Small intestine (tissue), 7 donors: ENCODE data around the gene UBALD2. TPM values are rescaled to one million over a fixed set of nuclear protein-coding genes. Genes with fewer than 3 reads are reported as not detected.
"Not testable (repeated sequence)": the region's sequence is repeated elsewhere in the genome, so short reads cannot be mapped to it uniquely, and the experiment has no call there.

Experiments
- DNase-seq, 2 donors: peaks; one replicate each; pipeline versions ENCODE4 v3.0.0 to v3.0.0-alpha.2; 2013
- FAIRE-seq: peaks from 2 replicates; lab custom pipeline; 2012; peaks lifted over from hg19 to GRCh38; lab: Jason Lieb, UNC
- H3K27ac ChIP-seq, 3 donors: one replicate each; pipeline ENCODE4 v1.5.1; 2013; ENCODE audit warnings: low read length in 2 of 3, mild to moderate bottlenecking in 2 of 3, control low read depth in 1 of 3, inconsistent platforms in 1 of 3, low read depth in 1 of 3, moderate library complexity in 1 of 3
- H3K27me3 ChIP-seq, 3 donors: one replicate each; pipeline ENCODE4 v1.6.1; 2013; ENCODE audit warnings: low read length in 3 of 3, inconsistent platforms in 1 of 3; ENCODE audit not compliant: control insufficient read depth in 3 of 3, insufficient read depth in 3 of 3
- H3K36me3 ChIP-seq, 3 donors: one replicate each; pipeline ENCODE4 v1.6.1; 2013; ENCODE audit warnings: low read length in 3 of 3, inconsistent platforms in 1 of 3, low read depth in 1 of 3, mild to moderate bottlenecking in 1 of 3, moderate library complexity in 1 of 3; ENCODE audit not compliant: control insufficient read depth in 3 of 3, insufficient read depth in 2 of 3
- H3K4me1 ChIP-seq, 3 donors: one replicate each; pipeline ENCODE4 v1.6.1; 2013; ENCODE audit warnings: low read length in 2 of 3, inconsistent platforms in 1 of 3, low read depth in 1 of 3, mild to moderate bottlenecking in 1 of 3, moderate library complexity in 1 of 3; ENCODE audit not compliant: control insufficient read depth in 3 of 3, insufficient read depth in 2 of 3
- H3K4me3 ChIP-seq, 3 donors: one replicate each; pipeline ENCODE4 v1.5.1; 2013; ENCODE audit warnings: low read length in 3 of 3, control low read depth in 1 of 3, inconsistent platforms in 1 of 3, low read depth in 1 of 3, mild to moderate bottlenecking in 1 of 3, moderate library complexity in 1 of 3
- H3K9me3 ChIP-seq, 2 donors: one replicate each; pipeline ENCODE4 v1.6.1; 2013; ENCODE audit warnings: low read depth in 1 of 2, low read length in 1 of 2; ENCODE audit not compliant: control insufficient read depth in 2 of 2, insufficient read depth in 1 of 2
- WGBS, 3 donors: extraction: QIAGEN DNeasy Blood & Tissue Kit; methylation state at CpG; one replicate each; pipeline ENCODE4 v1.1.7; 2013; 5-methylcytosine and 5-hydroxymethylcytosine counted together
- polyA plus RNA-seq, 4 donors: library from polyadenylated mRNA; stranded (reverse) in 3 of 4; unstranded in 1 of 4; fragments of 200-250 nt in 3 of 4; fragments of 120-200 nt in 1 of 4; gene quantifications; one replicate each; pipeline versions ENCODE4 v1.2.1 to v1.2.3, GENCODE V29; 2013
- donor health status: healthy with polysubstance abuse.
- donor health status: control.
- donor health status: control.
- donor health status: Bipolar disorder and iron deficiency.
- donor health status: healthy.

Gene UBALD2
- polyA plus RNA-seq, 4 donors = 53.1 to 118 (median 84.0) TPM

DNA sequence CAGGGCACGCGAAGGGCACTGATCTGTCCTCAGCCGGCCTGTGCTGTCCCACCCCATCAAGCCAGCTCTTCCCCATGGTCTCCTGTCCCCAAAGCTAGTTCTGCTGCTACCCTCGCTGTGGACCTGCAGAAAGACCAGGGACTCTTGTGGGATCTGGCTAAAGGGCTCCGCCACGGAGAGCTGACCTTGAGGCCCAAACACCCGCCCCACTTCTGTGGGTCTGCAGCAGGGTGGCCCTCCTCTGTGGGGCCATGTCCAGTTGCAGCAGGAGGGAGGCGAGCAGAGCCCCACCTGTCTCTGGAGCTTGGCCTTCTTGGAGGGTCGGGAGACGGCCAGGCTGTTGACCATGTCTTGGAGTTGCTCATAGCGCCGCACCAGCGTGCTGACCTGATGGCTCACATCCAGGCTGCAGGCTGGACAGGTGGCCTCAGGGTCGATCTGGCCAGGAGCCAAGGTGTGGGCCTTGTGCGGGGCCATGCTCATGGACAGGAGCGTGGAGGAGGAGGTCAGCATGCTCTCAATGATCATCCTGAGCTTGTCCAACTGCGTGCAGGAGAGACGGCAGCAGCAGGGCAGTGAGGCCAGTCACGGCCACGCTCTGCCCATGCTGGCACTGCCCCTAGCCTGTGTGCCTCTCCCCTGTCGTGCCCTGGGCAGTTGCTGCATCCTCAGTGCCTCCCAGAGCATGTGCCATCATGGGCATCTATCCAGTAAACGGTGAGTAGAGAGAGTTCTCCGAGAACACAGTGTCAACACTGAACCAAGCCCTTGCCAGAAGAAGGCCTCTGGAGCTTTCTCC lies 16.6 kb downstream of the UBALD2 start:
- Histone ChIP-seq H3K4me3 (no peak overlapping the region), H3K4me1 (peaks cover 0 to 5% (median 0%) of the 10 kb centered on the region in 3 donors), H3K27me3 (no peaks in the 10 kb centered on the region), H3K27ac (no peak overlapping the region), H3K9me3 (no peaks in the 10 kb centered on the region), H3K36me3 (peaks cover 0 to 40% (median 0%) of the 10 kb centered on the region in 3 donors)
- no peak for FAIRE-seq
- DNase-seq = no peak
- 86 to 89% (median 88%) methylated on average over 23 of the region's 23 CpGs for WGBS, 3 donors

DNA sequence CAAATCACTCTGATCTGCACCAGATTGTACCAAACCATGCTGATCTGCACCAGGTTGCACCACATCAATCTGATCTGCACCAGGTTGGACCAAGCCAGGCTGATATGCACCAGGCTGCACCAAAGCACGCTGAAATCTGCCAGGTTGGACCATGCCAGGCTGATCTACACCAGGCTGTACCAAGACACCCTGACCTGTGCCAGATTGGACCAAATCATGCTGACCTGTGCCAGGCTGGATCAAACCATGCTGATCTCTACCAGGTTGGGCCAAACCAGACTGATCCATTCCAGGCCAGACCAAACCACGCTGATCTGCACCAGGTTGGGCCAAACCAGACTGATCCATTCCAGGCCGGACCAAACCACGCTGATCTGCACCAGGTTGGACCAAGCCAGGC lies 27.4 kb downstream of the UBALD2 start:
- no peak for DNase-seq
- Histone ChIP-seq H3K4me1 (no peaks in the 10 kb centered on the region), H3K27me3 (no peaks in the 10 kb centered on the region), H3K36me3 (peaks cover 0 to 35% (median 0%) of the 10 kb centered on the region in 3 donors), H3K4me3 (no peak overlapping the region), H3K9me3 (no peaks in the 10 kb centered on the region), H3K27ac (no peak overlapping the region)
- 93 to 96% (median 93%) methylated on average over 4 of the region's 4 CpGs for WGBS, 3 donors
- no peak for FAIRE-seq

DNA sequence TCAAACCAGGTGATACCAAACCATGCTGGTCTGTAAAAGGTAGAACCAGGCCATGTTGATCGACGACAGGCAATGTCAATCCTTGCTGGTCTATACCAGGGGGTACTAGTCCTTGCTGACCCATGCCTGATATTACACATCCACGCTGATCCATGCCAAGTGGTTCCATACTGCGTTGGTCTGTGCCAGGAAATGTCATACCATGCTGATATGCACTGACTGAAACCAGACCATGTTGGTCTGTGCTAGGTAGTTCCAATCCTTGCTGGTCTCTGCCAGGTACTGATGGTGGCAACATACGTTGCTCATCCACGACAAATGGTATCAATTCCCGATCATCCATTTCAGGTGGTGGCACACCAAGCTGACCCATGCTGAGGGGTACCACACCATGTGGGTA lies 28.0 kb downstream of the UBALD2 start:
- no peak for DNase-seq
- Histone ChIP-seq H3K9me3 (no peaks in the 10 kb centered on the region), H3K36me3 (peaks cover 0 to 34% (median 0%) of the 10 kb centered on the region in 3 donors), H3K4me3 (no peak overlapping the region), H3K27me3 (no peaks in the 10 kb centered on the region), H3K4me1 (no peaks in the 10 kb centered on the region), H3K27ac (no peak overlapping the region)
- 88 to 91% (median 89%) methylated on average over 7 of the region's 7 CpGs for WGBS, 3 donors
- FAIRE-seq = no peak

DNA sequence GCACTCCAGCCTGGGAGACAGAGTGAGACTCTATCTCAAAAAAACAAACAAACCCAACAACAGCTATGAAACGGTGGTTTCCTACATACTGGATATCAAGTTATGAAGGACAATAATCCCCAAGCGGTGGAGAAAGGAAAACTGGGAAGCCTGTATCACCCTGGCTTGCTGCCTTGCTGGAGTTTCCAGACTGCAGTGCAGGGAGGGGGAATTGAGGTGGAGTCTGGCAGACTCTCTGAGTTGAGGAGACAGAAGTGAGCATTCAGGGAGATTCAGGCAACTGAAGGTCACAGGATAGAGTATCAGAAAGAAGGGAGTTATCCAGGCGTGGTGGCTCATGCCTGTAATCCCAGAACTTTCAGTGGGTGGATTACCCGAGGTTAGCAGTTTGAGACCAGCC lies 31.0 kb downstream of the UBALD2 start:
- no peaks in the 10 kb centered on the region for H3K4me1 ChIP-seq
- FAIRE-seq = no peak
- 50 to 65% (median 62%) methylated on average over 4 of the region's 4 CpGs for WGBS, 3 donors

DNA sequence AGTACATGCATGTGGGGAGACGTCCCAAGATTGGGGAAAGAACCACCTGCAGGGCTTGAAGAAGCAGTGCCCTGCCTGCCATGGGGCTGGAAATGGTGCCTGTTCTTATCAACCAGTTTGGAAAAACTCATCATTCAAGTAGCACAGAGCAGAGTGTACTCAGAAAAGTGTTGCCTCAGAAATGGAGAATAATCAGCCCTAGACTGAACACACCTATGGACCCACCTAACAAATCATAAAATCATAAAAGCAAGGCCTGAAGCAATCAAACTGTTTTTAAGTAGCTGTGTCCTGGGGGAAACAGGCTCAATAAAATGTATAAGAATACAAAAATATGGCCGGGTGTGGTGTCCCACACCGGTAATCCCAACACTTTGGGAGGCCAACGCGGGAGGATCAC lies 31.7 kb downstream of the UBALD2 start:
- Histone ChIP-seq H3K4me1 (no peaks in the 10 kb centered on the region), H3K27ac (no peak overlapping the region), H3K9me3 (no peaks in the 10 kb centered on the region), H3K36me3 (peaks cover 0 to 21% (median 0%) of the 10 kb centered on the region in 3 donors), H3K4me3 (no peak overlapping the region), H3K27me3 (no peaks in the 10 kb centered on the region)
- 38 to 71% (median 50%) methylated on average over 5 of the region's 5 CpGs for WGBS, 3 donors
- DNase-seq (peak in 1 of 2 donors; percentile 27), FAIRE-seq (no peak)

More for the DNA sequence above, 31.0 kb downstream of the UBALD2 start:
- DNase-seq = no peak
- no peaks in the 10 kb centered on the region for H3K9me3 ChIP-seq
- no peak overlapping the region for H3K27ac ChIP-seq
- H3K27me3 ChIP-seq = no peaks in the 10 kb centered on the region
- H3K4me3 ChIP-seq = no peak overlapping the region
- H3K36me3 ChIP-seq = peaks cover 0 to 24% (median 0%) of the 10 kb centered on the region in 3 donors

DNA sequence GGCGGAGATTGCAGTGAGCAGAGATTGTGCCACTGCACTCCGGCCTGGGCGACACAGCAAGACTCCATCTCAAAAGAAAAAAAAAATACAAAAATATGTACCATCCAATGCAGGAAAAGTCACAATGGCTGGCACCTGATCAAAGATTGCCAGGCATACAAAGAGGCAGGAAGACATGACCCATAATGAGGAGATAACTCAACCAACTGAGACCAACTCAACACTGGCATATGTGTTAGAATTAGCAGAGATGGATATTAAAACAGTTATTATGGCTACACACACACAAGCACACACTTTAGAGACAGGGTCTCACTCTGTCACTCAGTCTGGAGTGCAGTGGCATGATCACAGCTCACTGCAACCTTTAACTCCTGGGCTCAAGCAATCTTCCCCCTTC lies 32.3 kb downstream of the UBALD2 start:
- DNase-seq (no peak), FAIRE-seq (no peak)
- Histone ChIP-seq H3K4me3 (no peak overlapping the region), H3K9me3 (no peaks in the 10 kb centered on the region), H3K36me3 (peaks cover 0 to 16% (median 0%) of the 10 kb centered on the region in 3 donors), H3K27me3 (no peaks in the 10 kb centered on the region), H3K27ac (no peak overlapping the region), H3K4me1 (no peaks in the 10 kb centered on the region)
- WGBS, 3 donors = 93 to 96% (median 94%) methylated on average over 3 of the region's 3 CpGs

DNA sequence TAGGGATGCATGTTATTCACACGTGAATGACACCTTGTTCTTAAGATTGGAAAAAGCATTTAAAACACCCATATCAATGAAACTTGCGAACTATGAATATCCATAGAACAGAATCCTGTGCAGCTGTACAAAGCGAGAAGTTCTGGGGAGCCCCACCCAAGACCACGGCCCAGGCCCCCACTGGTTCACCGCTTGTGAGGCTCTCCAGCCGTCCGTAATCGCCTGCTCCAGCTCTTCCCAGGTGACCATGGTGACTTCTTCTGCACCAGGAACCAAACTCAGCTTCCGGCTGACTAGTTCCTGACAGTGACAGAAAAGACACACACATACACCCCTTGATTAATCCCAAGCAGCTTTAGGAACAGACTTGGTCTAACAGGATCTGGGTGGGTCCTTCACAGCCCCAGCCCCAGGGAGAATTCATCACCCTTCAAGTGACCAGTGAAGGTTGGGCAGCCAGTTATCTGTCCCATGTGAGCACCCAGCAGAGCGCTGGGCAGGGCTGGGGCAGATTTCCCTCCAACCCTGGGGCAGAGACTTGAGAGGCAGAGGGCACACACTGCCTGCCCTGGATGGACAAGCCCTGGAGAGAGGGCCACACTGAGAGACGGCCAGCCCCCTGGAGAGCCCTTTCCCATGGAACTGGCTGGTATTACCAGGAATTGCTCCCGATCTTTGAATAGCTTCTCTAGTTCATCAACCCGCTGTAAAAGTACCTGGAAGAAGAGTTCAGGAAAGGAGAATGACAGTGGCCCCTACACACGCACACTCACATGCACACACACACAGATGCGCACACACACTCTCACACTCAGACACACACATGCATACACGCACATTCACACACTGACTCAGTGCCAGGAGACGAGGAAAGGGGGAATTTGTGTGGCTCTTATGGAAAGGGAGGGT lies 39.3 kb downstream of the UBALD2 start:
- H3K27me3 ChIP-seq = no peaks in the 10 kb centered on the region
- H3K4me3 ChIP-seq = no peak overlapping the region
- 73 to 83% (median 80%) methylated on average over 17 of the region's 17 CpGs for WGBS, 3 donors
- peaks cover 0 to 2% of the 10 kb centered on the region in 2 donors for H3K9me3 ChIP-seq
- H3K27ac ChIP-seq = no peak overlapping the region
- H3K36me3 ChIP-seq = peaks cover 0 to 26% (median 0%) of the 10 kb centered on the region in 3 donors
- H3K4me1 ChIP-seq = no peaks in the 10 kb centered on the region
- no peak for DNase-seq
- no peak for FAIRE-seq

DNA sequence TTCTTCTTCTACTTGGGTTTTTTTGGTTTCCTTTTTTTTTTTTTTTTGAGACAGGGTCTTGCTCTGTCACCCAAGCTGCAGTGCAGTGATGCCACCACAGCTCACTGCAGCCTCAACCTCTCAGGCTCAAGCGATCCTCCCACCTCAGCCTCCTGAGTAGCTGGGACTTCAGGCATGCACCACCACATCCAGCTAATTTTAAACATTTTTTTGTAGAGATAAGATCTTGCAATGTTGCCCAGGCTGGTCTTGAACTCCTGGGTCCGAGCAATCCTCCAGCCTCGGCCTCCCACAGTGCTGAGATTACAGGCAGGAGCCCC lies 39.9 kb downstream of the UBALD2 start:
- WGBS, 3 donors = 91 to 98% (median 93%) methylated on average over 3 of the region's 3 CpGs
- not testable (repeated sequence) for FAIRE-seq, H3K27ac ChIP-seq, DNase-seq, H3K4me1 ChIP-seq, H3K4me3 ChIP-seq, H3K9me3 ChIP-seq, H3K27me3 ChIP-seq
- H3K36me3 ChIP-seq = peaks cover 0 to 26% (median 0%) of the 10 kb centered on the region in 3 donors
